HEK293T (cell line): ENCODE measurements around the gene C6orf89.

Experiments
- CTCF ChIA-PET: fragments of 350-600 bp; formaldehyde crosslinking; extraction: SDS; loops from one replicate; lab custom pipeline; 2021; ENCODE audit warnings: antibody characterized with exemption, inconsistent platforms; lab: Yijun Ruan, JAX
- POLR2A ChIA-PET: fragments of 350-600 bp; formaldehyde crosslinking; extraction: SDS; loops from one replicate; lab custom pipeline; 2020; ENCODE audit warnings: antibody characterized with exemption, inconsistent platforms; lab: Yijun Ruan, JAX
- DNase-seq: peaks from one replicate; pipeline ENCODE4 v3.0.0; 2012; ENCODE audit warnings: mixed read lengths; ENCODE audit errors: extremely low spot score
- ARNT ChIP-seq: fragments of 450-650 bp; IDR thresholded peaks from 2 replicates; pipeline ENCODE4 v1.6.1; 2017; ENCODE audit warnings: mild to moderate bottlenecking
- BHLHE40 ChIP-seq: fragments of 450-650 bp; IDR thresholded peaks from 2 replicates; pipeline ENCODE4 v1.6.1; 2016; ENCODE audit warnings: mild to moderate bottlenecking, moderate library complexity, borderline replicate concordance
- CTBP1 ChIP-seq: fragments of 450-650 bp; IDR thresholded peaks from 2 replicates; pipeline ENCODE4 v1.6.1; 2016; ENCODE audit warnings: borderline replicate concordance
- ELF4 ChIP-seq: fragments of 450-650 bp; IDR thresholded peaks from 2 replicates; pipeline ENCODE4 v1.6.1; 2017; ENCODE audit warnings: antibody characterized with exemption
- FOXA1 ChIP-seq: fragments of 450-650 bp; IDR thresholded peaks from 2 replicates; pipeline ENCODE4 v1.6.1; 2016; ENCODE audit warnings: mild to moderate bottlenecking
- FOXK2 ChIP-seq: fragments of 450-650 bp; IDR thresholded peaks from 2 replicates; pipeline ENCODE4 v1.6.1; 2016; ENCODE audit warnings: mild to moderate bottlenecking
- FOXM1 ChIP-seq: fragments of 450-650 bp; IDR thresholded peaks from 2 replicates; pipeline ENCODE4 v1.6.1; 2017; ENCODE audit warnings: mild to moderate bottlenecking, borderline replicate concordance
- HDGF ChIP-seq: fragments of 450-650 bp; IDR thresholded peaks from 2 replicates; pipeline ENCODE4 v1.6.1; 2017; ENCODE audit warnings: antibody characterized with exemption, borderline replicate concordance
- L3MBTL2 ChIP-seq: fragments of 450-650 bp; conservative IDR thresholded peaks from 2 replicates; pipeline ENCODE4 v1.6.1; 2016; ENCODE audit warnings: mild to moderate bottlenecking
- LEF1 ChIP-seq: fragments of 450-650 bp; IDR thresholded peaks from 2 replicates; pipeline ENCODE4 v1.6.1; 2017; ENCODE audit warnings: mild to moderate bottlenecking, borderline replicate concordance
- NFRKB ChIP-seq: fragments of 450-650 bp; IDR thresholded peaks from 2 replicates; pipeline ENCODE4 v1.6.1; 2016; ENCODE audit warnings: mild to moderate bottlenecking, moderate library complexity
- PKNOX1 ChIP-seq: fragments of 450-650 bp; IDR thresholded peaks from 2 replicates; pipeline ENCODE4 v1.6.1; 2016
- SP1 ChIP-seq: fragments of 450-650 bp; IDR thresholded peaks from 2 replicates; pipeline ENCODE4 v1.6.1; 2017
- SUZ12 ChIP-seq: fragments of 450-650 bp; IDR thresholded peaks from 2 replicates; pipeline ENCODE4 v1.6.1; 2016; ENCODE audit warnings: mild to moderate bottlenecking
- TARDBP ChIP-seq: fragments of 450-650 bp; IDR thresholded peaks from 2 replicates; pipeline ENCODE4 v1.6.1; 2016
- ZNF384 ChIP-seq: fragments of 450-650 bp; IDR thresholded peaks from 2 replicates; pipeline ENCODE4 v1.6.1; 2016

Gene C6orf89

GRCh38 chr6:36969240-36969691, 83.5 kb downstream of the C6orf89 start:
- POLR2A ChIA-PET, result no interaction called here
- CTCF ChIA-PET, result no interaction called here
- no peak for DNase-seq
- TF ChIP-seq L3MBTL2 (no peak), PKNOX1 (no peak), FOXK2 (no peak), NFRKB (no peak), HDGF (no peak), ELF4 (no peak), BHLHE40 (no peak), CTBP1 (no peak), ARNT (no peak), LEF1 (no peak), SUZ12 (no peak), FOXM1 (no peak), ZNF384 (no peak), SP1 (no peak), TARDBP (no peak), FOXA1 (no peak)

GRCh38 chr6:36969988-36970891, 84.5 kb downstream of the C6orf89 start:
- CTCF ChIA-PET, result interaction anchor here (0.6 kb wide), 1 partner anchor 48 kb away, joined by 3 read pairs; no protein-coding TSS in a partner anchor
- TF ChIP-seq ZNF384 (no peak), PKNOX1 (no peak), FOXK2 (no peak), HDGF (no peak), LEF1 (no peak), ARNT (no peak), BHLHE40 (no peak), SUZ12 (no peak), L3MBTL2 (no peak), FOXA1 (no peak), TARDBP (no peak), CTBP1 (no peak), ELF4 (no peak), SP1 (no peak), NFRKB (no peak), FOXM1 (no peak)

GRCh38 chr6:36970892-36971842, 85.4 kb downstream of the C6orf89 start:
- POLR2A ChIA-PET, result interaction anchor here (1.2 kb wide), 1 partner anchor 15 kb away, joined by 3 read pairs; the partner anchor contains the start of gene MTCH1

More at GRCh38 chr6:36969988-36970891, 84.5 kb downstream of the C6orf89 start:
- DNase-seq, result no peak
- POLR2A ChIA-PET, result interaction anchor here (1.2 kb wide), 1 partner anchor 16 kb away, joined by 3 read pairs; the partner anchor contains the start of gene MTCH1

GRCh38 chr6:36971921-36972673, 86.3 kb downstream of the C6orf89 start:
- no peak for DNase-seq
- ChIA-PET POLR2A (interaction anchor here (0.8 kb wide), 1 partner anchor 39 kb away, joined by 3 read pairs; no protein-coding TSS in a partner anchor), CTCF (no interaction called here)
- TF ChIP-seq SUZ12, result no peak
- no peak for TF ChIP-seq TARDBP
- TF ChIP-seq SP1, result no peak
- no peak for TF ChIP-seq LEF1
- TF ChIP-seq PKNOX1, result no peak
- TF ChIP-seq FOXK2, result no peak
- no peak for TF ChIP-seq FOXA1
- TF ChIP-seq ELF4, result no peak
- no peak for TF ChIP-seq L3MBTL2
- no peak for TF ChIP-seq ZNF384
- no peak for TF ChIP-seq NFRKB

More at GRCh38 chr6:36970892-36971842, 85.4 kb downstream of the C6orf89 start:
- TF ChIP-seq TARDBP (no peak), ZNF384 (no peak), LEF1 (no peak), FOXA1 (no peak), PKNOX1 (no peak), FOXK2 (no peak), SUZ12 (no peak), HDGF (no peak)
- no peak for DNase-seq
- CTCF ChIA-PET, result interaction anchor here (0.6 kb wide), 1 partner anchor 47 kb away, joined by 3 read pairs; no protein-coding TSS in a partner anchor
